Measurements from ENCODE around the gene GABBR2.

GABBR2 gene

GRCh38 chr9:98403715-98404114 lies 305.0 kb downstream of the GABBR2 start:
- TF ChIP-seq NFIC (IDR thresholded peaks at IDR 0.05) (no peak), YY1 (IDR thresholded peaks at IDR 0.05; ENCODE audit: low read depth) (no peak), TCF12 (IDR thresholded peaks at IDR 0.05; ENCODE audit: low read depth) (no peak), REST (IDR thresholded peaks at IDR 0.05; ENCODE audit: low read depth) (no peak), MAX (IDR thresholded peaks at IDR 0.05) (no peak), TEAD4 (IDR thresholded peaks at IDR 0.05) (no peak), ZBTB7A (IDR thresholded peaks at IDR 0.05; ENCODE audit: low read depth) (no peak), EP300 (IDR thresholded peaks at IDR 0.05; ENCODE audit: borderline replicate concordance) (no peak), TAF1 (IDR thresholded peaks at IDR 0.05; ENCODE audit: low read depth) (no peak), CEBPB (IDR thresholded peaks at IDR 0.05) (no peak), RAD21 (IDR thresholded peaks at IDR 0.05; ENCODE audit: low read depth) (no peak), USF1 (IDR thresholded peaks at IDR 0.05) (no peak), EGR1 (IDR thresholded peaks at IDR 0.05) (no peak), CREB1 (IDR thresholded peaks at IDR 0.05; ENCODE audit: low read depth) (no peak), FOXM1 (IDR thresholded peaks at IDR 0.05; ENCODE audit: borderline replicate concordance, low read depth) (no peak)

- TF ChIP-seq TCF12 (IDR thresholded peaks at IDR 0.05; ENCODE audit: low read depth), result no peak
These were observed 306.5 kb downstream of the GABBR2 start for GRCh38 chr9:98402019-98402840.

- no peak for TF ChIP-seq NFIC (IDR thresholded peaks at IDR 0.05)
- TF ChIP-seq MAX (IDR thresholded peaks at IDR 0.05), result no peak
- no peak for TF ChIP-seq TAF1 (IDR thresholded peaks at IDR 0.05; ENCODE audit: low read depth)
- no peak for TF ChIP-seq RAD21 (IDR thresholded peaks at IDR 0.05; ENCODE audit: low read depth)
- no peak for TF ChIP-seq FOXM1 (IDR thresholded peaks at IDR 0.05; ENCODE audit: borderline replicate concordance, low read depth)
- TF ChIP-seq CREB1 (IDR thresholded peaks at IDR 0.05; ENCODE audit: low read depth), result no peak
- TF ChIP-seq EGR1 (IDR thresholded peaks at IDR 0.05), result no peak
- no peak for TF ChIP-seq CEBPB (IDR thresholded peaks at IDR 0.05)
- TF ChIP-seq REST (IDR thresholded peaks at IDR 0.05; ENCODE audit: low read depth), result no peak
- no peak for TF ChIP-seq EP300 (IDR thresholded peaks at IDR 0.05; ENCODE audit: borderline replicate concordance)
- TF ChIP-seq YY1 (IDR thresholded peaks at IDR 0.05; ENCODE audit: low read depth), result no peak
- no peak for TF ChIP-seq TEAD4 (IDR thresholded peaks at IDR 0.05)
These were observed 307.4 kb downstream of the GABBR2 start for GRCh38 chr9:98401140-98402018.

GRCh38 chr9:98399950-98400683 lies 308.6 kb downstream of the GABBR2 start:
- no peak for TF ChIP-seq RAD21 (IDR thresholded peaks at IDR 0.05; ENCODE audit: low read depth)
- TF ChIP-seq EGR1 (IDR thresholded peaks at IDR 0.05), result no peak
- TF ChIP-seq ZBTB7A (IDR thresholded peaks at IDR 0.05; ENCODE audit: low read depth), result no peak
- no peak for TF ChIP-seq YY1 (IDR thresholded peaks at IDR 0.05; ENCODE audit: low read depth)
- no peak for TF ChIP-seq TAF1 (IDR thresholded peaks at IDR 0.05; ENCODE audit: low read depth)
- no peak for TF ChIP-seq REST (IDR thresholded peaks at IDR 0.05; ENCODE audit: low read depth)
- TF ChIP-seq TEAD4 (IDR thresholded peaks at IDR 0.05), result no peak
- no peak for TF ChIP-seq NFIC (IDR thresholded peaks at IDR 0.05)
- TF ChIP-seq TCF12 (IDR thresholded peaks at IDR 0.05; ENCODE audit: low read depth), result no peak
- TF ChIP-seq EP300 (IDR thresholded peaks at IDR 0.05; ENCODE audit: borderline replicate concordance), result no peak
- no peak for TF ChIP-seq CEBPB (IDR thresholded peaks at IDR 0.05)
- TF ChIP-seq FOXM1 (IDR thresholded peaks at IDR 0.05; ENCODE audit: borderline replicate concordance, low read depth), result no peak
